Measurements from ENCODE around the gene PCBP4.

PCBP4 gene

DNA sequence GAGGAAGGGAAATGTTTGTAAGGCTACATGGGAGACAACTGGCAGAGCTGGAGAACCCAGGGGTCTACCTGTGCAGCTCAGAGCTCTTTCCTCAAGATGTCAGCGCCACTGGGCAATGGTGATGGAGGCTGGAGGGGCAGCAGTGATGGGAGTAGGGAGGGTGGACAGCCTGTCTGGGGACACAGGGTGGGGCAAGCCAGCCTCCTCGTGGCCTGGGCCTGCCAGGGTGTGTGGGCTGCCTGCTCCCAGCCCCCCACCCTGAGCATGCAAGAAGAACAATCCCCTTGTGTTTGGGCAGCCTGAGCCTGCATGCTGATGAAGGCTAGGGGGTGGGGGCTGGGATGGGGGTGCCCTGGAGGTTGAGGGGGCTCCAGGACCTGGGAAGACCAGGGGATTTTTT is 1.2 kb downstream of the PCBP4 start:
- H3K4me3 ChIP-seq (ENCODE audit: low read depth, low read length), result no peak overlapping the region
- no peak for DNase-seq (ENCODE audit: low read depth)
- TF ChIP-seq, protein P1, sequence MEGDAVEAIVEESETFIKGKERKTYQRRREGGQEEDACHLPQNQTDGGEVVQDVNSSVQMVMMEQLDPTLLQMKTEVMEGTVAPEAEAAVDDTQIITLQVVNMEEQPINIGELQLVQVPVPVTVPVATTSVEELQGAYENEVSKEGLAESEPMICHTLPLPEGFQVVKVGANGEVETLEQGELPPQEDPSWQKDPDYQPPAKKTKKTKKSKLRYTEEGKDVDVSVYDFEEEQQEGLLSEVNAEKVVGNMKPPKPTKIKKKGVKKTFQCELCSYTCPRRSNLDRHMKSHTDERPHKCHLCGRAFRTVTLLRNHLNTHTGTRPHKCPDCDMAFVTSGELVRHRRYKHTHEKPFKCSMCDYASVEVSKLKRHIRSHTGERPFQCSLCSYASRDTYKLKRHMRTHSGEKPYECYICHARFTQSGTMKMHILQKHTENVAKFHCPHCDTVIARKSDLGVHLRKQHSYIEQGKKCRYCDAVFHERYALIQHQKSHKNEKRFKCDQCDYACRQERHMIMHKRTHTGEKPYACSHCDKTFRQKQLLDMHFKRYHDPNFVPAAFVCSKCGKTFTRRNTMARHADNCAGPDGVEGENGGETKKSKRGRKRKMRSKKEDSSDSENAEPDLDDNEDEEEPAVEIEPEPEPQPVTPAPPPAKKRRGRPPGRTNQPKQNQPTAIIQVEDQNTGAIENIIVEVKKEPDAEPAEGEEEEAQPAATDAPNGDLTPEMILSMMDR (conservative IDR thresholded peaks at IDR 0.05; ENCODE audit: low read depth, low read length), result no peak

GRCh38 chr3:51964521-51964920 is 2.7 kb downstream of the PCBP4 start:
- H3K4me3 ChIP-seq (ENCODE audit: low read depth, low read length), result no peak overlapping the region
- TF ChIP-seq, protein P1 (conservative IDR thresholded peaks at IDR 0.05; ENCODE audit: low read depth, low read length), result no peak
- DNase-seq (ENCODE audit: low read depth), result no peak

- TF ChIP-seq, protein P1 (conservative IDR thresholded peaks at IDR 0.05; ENCODE audit: low read depth, low read length), result no peak
- DNase-seq (ENCODE audit: low read depth), result no peak
- H3K4me3 ChIP-seq (ENCODE audit: low read depth, low read length), result no peak overlapping the region
Measured at GRCh38 chr3:51963951-51964451, 3.3 kb downstream of the PCBP4 start.

DNA sequence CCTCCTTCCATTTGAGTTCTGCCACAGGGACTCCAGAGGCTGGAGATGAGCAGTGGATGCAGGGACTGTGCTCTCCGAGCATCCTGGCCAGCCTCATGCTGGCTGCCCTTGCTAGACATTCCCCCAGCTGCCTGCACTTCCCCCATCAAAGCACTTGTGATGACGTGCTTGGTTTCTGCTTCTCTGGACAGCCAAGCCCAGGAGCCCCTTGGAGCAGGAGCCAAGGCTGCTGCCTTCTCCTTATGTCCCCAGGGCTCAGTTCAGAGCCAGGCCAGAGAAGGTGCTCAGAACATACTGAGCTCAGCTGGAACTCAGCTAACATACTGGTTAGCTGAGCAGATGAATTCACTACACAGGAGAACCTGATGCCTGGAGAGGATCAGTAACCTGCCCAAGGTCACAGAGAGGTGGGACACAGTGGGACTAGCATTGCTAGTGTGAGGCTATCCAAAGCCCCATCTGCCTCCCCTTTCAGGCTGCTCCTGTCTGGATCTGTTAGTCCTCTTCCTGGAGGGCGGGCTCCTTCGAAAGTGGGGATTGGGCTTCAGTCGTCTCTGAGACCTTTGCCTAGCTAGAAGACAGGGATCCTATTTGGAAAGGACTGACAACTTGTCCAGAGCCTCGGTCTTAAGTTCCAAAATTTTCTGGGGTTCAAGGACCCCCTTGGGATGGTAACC is 4.3 kb downstream of the PCBP4 start:
- DNase-seq (ENCODE audit: low read depth), result no peak
- no peak overlapping the region for H3K4me3 ChIP-seq (ENCODE audit: low read depth, low read length)
- TF ChIP-seq, protein P1 (conservative IDR thresholded peaks at IDR 0.05; ENCODE audit: low read depth, low read length), result no peak

- DNase-seq (ENCODE audit: low read depth), result no peak
- TF ChIP-seq, protein P1 (conservative IDR thresholded peaks at IDR 0.05; ENCODE audit: low read depth, low read length), result no peak
- H3K4me3 ChIP-seq (ENCODE audit: low read depth, low read length), result no peak overlapping the region
Measured at GRCh38 chr3:51961602-51962569, 5.4 kb downstream of the PCBP4 start.

DNA sequence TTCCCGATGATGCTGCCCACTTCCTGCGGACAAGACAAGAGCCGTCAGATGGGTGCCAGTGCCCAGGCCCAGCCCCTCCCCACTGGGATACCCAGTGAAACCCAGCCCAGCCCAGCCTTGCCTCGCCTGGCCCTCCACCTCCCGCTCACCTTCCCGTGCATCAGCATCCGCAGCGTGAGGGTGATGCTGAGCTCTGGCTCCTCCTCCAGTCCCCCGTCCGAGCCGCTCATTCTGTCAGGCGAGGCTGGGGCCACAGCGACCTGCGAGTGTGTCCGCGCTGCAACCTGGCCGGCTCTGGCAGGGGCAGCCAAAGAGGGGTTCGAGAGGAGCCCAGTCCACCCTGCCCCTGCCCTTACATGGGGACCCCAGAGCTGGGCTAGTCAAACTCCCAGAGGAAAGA is 6.2 kb downstream of the PCBP4 start:
- DNase-seq (ENCODE audit: low read depth), result no peak
- TF ChIP-seq, protein P1 (conservative IDR thresholded peaks at IDR 0.05; ENCODE audit: low read depth, low read length), result no peak

More for the DNA sequence above, 6.2 kb downstream of the PCBP4 start:
- no peak overlapping the region for H3K4me3 ChIP-seq (ENCODE audit: low read depth, low read length)

Measured in choroid plexus epithelial cell (primary cell).